Central memory CD8-positive, alpha-beta T cell (primary cell): Measurements from ENCODE around the gene BRPF1.

Experiments
- ATAC-seq: fragments of 150-1000 bp; cut with Tn5 transposase; replicated peaks from 2 replicates; pipeline ENCODE4 v1.10.0; 2022; ENCODE audit warnings: mild to moderate bottlenecking, moderate FRiP score, moderate number of reproducible peaks; ENCODE audit not compliant: poor library complexity, severe bottlenecking; ENCODE audit errors: extremely low read depth
- DNase-seq, 2 donors: peaks; one replicate each; pipeline ENCODE4 v3.0.0; 2021; ENCODE audit warnings: low spot score in 2 of 2
- H3K27ac Mint-ChIP-seq: one replicate; pipeline ENCODE4 v1.8.0; 2022; ENCODE audit warnings: low read depth, mild to moderate bottlenecking, moderate library complexity, mixed read lengths
- H3K27me3 Mint-ChIP-seq: one replicate; pipeline ENCODE4 v1.8.0; 2022; ENCODE audit warnings: mixed read lengths
- H3K36me3 Mint-ChIP-seq: one replicate; pipeline ENCODE4 v1.8.0; 2022; ENCODE audit warnings: mild to moderate bottlenecking, moderate library complexity, mixed read lengths; ENCODE audit not compliant: insufficient read depth
- H3K4me1 Mint-ChIP-seq: one replicate; pipeline ENCODE4 v1.8.0; 2022; ENCODE audit warnings: mixed read lengths
- H3K4me3 Mint-ChIP-seq: one replicate; pipeline ENCODE4 v1.8.0; 2022; ENCODE audit warnings: mild to moderate bottlenecking, moderate library complexity, mixed read lengths
- H3K9me3 Mint-ChIP-seq: one replicate; pipeline ENCODE4 v1.8.0; 2022; ENCODE audit warnings: mixed read lengths

Gene BRPF1

DNA sequence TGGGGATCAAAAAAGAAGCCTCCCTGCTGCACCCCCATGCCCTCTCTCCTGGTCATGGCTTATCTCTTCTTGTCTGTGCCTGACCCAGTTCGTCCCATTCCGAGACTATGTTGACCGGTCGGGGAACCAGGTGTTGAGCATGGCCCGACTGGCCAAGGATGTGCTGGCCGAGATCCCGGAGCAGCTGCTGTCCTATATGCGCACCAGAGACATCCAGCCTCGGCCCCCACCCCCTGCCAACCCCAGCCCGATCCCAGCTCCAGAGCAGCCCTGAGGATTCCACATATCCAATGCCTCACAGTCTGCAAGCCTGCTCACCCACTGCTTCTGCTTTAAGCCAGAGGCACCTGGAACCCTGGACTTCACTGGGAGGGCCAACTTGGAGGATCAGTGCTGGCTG is 2.1 kb upstream of the BRPF1 start:
- H3K27ac Mint-ChIP-seq = no peak overlapping the region
- peaks cover 25% of the 10 kb centered on the region for H3K36me3 Mint-ChIP-seq
- no peak for DNase-seq
- no peak for ATAC-seq
- H3K4me1 Mint-ChIP-seq = peaks cover 41% of the 10 kb centered on the region
- H3K4me3 Mint-ChIP-seq = peak overlapping the region; percentile 16
- no peaks in the 10 kb centered on the region for H3K27me3 Mint-ChIP-seq
- no peaks in the 10 kb centered on the region for H3K9me3 Mint-ChIP-seq

DNA sequence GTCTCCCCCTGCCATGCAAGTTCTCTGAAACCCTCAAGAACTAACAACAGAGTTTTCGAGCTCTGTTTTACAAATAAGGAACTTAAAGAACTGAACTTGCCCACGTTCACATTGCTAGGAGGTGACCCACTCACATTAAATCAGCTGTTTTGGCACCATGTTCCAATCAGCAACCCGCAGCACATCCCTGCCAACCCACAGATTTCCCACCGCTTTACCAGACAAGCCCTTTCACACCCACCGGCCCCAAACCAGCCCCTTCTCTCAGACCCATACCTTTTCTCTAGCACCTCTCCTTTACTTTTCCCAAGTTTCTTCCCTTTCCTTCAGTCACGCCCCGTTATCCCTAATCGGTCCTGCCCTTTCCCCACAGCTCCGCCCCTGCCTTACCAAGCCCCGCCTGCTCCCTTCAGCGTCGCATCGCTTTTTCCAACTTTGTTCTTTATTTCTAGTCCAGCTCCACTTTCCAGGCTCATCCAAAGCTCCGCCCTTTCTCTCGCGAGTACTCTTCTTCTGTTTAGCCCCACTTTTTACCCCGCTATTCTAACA is 804 bp upstream of the BRPF1 start:
- Mint-ChIP-seq H3K4me1 (peaks cover 41% of the 10 kb centered on the region), H3K27ac (peak overlapping the region; percentile 93), H3K4me3 (peak overlapping the region; percentile 95), H3K36me3 (peaks cover 32% of the 10 kb centered on the region), H3K27me3 (no peaks in the 10 kb centered on the region), H3K9me3 (no peaks in the 10 kb centered on the region)
- ATAC-seq (peak; percentile 24), DNase-seq (no peak)

DNA sequence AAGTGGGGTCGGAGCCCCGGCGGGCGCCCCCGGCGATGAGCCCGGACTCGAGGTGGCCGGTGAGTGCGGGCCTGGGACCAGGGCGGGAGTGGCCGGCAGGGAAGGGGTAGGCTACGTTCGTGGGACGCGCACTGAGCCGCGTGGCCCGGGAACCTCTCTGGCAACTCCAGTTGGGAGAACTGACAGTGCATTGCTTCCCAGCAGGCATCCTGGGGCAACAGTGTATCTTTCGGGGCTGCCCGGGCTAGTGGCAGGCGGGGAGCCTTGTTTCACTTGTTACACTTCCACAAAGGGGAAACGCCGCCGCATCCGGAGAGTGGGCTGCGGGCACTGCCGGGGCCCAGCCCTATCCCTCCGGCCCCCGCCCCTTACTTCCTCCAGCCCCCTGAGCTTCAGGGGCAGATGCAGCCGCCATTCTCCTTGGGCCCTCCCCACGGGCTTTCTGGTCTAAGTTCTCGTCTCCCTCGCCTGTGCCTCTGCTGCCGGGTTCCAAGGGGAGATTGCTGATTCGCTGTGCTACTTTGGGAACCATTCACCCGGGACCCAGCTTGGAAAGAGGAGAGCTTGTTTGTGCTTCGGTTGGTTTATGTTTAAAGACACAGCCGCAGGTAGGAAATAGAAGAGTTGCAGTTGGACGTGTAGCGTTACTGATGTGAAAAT is 675 bp downstream of the BRPF1 start:
- no peaks in the 10 kb centered on the region for H3K9me3 Mint-ChIP-seq
- DNase-seq (peak; percentile 26 to 34), ATAC-seq (peak; percentile 6)
- H3K27me3 Mint-ChIP-seq = no peaks in the 10 kb centered on the region
- H3K36me3 Mint-ChIP-seq = peaks cover 37% of the 10 kb centered on the region
- peak overlapping the region; percentile 95 for H3K4me3 Mint-ChIP-seq
- peaks cover 47% of the 10 kb centered on the region for H3K4me1 Mint-ChIP-seq
- H3K27ac Mint-ChIP-seq = peak overlapping the region; percentile 85

DNA sequence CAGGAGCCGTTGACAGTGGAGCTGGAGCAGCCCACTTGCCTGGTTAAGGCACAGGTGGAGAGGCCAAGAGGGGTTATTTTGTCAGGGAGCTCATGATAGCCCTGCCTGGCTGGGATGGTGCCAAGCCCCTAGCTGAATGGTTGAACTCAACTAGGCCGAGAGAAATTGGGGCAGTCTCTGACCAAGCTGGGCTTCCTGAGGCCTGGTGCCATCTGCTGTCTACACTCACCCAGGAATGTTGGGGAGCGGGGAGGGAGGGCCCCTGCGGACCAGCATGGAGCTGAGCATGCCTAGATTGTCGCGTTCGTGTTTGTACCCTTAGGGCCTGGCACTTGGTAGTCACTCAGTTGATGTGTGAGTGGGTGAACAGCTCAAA is 1.2 kb downstream of the BRPF1 start:
- peak overlapping the region; percentile 95 for H3K4me3 Mint-ChIP-seq
- H3K27ac Mint-ChIP-seq = peak overlapping the region; percentile 85
- ATAC-seq (no peak), DNase-seq (no peak)
- no peaks in the 10 kb centered on the region for H3K27me3 Mint-ChIP-seq
- peaks cover 39% of the 10 kb centered on the region for H3K36me3 Mint-ChIP-seq
- H3K4me1 Mint-ChIP-seq = peaks cover 42% of the 10 kb centered on the region
- H3K9me3 Mint-ChIP-seq = no peaks in the 10 kb centered on the region

DNA sequence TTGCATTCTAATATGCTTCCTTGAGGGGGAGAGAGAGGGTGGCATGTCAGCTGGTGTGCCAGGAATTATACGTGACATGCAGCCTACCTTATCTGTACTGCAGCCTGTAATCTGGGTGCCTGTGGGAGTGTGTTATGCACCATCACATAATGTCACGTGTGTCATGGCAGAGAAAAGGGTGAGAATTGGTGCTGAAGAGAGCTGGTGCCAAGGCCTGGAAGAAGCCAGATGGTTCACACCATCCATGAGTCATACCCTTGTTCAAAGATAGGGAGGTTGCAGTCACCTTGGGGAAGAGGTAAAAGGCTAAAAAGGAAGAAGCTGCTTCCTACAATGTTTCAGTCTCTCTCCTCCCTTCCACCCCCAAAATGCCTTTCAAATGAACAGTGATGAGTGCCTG is 5.3 kb downstream of the BRPF1 start:
- H3K4me1 Mint-ChIP-seq = peaks cover 30% of the 10 kb centered on the region
- ATAC-seq (no peak), DNase-seq (no peak)
- H3K9me3 Mint-ChIP-seq = no peaks in the 10 kb centered on the region
- H3K27me3 Mint-ChIP-seq = no peaks in the 10 kb centered on the region
- H3K4me3 Mint-ChIP-seq = no peak overlapping the region
- no peak overlapping the region for H3K27ac Mint-ChIP-seq
- H3K36me3 Mint-ChIP-seq = peaks cover 58% of the 10 kb centered on the region

DNA sequence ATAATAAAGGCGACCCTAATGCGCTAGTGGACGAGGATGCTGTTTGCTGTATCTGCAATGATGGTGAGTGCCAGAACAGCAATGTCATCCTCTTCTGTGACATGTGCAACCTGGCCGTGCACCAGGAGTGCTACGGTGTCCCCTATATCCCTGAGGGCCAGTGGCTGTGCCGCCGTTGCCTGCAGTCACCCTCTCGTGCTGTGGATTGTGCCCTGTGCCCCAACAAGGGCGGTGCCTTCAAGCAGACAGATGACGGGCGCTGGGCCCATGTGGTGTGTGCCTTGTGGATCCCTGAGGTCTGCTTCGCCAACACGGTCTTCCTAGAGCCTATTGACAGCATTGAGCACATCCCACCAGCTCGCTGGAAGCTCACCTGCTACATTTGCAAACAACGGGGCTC is 7.6 kb downstream of the BRPF1 start:
- no peak overlapping the region for H3K4me3 Mint-ChIP-seq
- DNase-seq (no peak), ATAC-seq (no peak)
- H3K27me3 Mint-ChIP-seq = no peaks in the 10 kb centered on the region
- peaks cover 12% of the 10 kb centered on the region for H3K4me1 Mint-ChIP-seq
- no peaks in the 10 kb centered on the region for H3K9me3 Mint-ChIP-seq
- H3K36me3 Mint-ChIP-seq = peaks cover 64% of the 10 kb centered on the region
- no peak overlapping the region for H3K27ac Mint-ChIP-seq

DNA sequence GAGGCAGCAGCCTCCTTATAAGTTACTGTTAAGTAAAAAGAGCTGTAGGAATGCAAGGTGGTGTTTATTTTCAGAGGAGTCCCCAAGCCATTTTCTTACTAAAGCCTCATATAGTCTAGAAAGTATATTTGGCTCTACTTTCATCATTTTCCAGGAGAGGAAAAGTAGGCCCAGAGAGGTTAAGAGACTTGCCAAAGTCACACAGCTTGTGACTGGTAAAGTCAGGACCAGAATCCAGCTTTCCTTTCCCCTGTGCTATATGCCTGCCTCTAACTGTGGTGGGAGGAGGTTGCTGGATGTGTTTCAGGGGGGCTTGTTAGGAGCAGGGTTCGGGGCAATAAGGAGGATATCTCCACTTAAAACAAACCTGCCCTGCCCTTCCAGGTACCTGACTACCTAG is 11.0 kb downstream of the BRPF1 start:
- no peak for DNase-seq
- no peak overlapping the region for H3K4me3 Mint-ChIP-seq
- peaks cover 56% of the 10 kb centered on the region for H3K36me3 Mint-ChIP-seq
- no peaks in the 10 kb centered on the region for H3K9me3 Mint-ChIP-seq
- no peaks in the 10 kb centered on the region for H3K4me1 Mint-ChIP-seq
- H3K27ac Mint-ChIP-seq = no peak overlapping the region
- no peak for ATAC-seq
- no peaks in the 10 kb centered on the region for H3K27me3 Mint-ChIP-seq

DNA sequence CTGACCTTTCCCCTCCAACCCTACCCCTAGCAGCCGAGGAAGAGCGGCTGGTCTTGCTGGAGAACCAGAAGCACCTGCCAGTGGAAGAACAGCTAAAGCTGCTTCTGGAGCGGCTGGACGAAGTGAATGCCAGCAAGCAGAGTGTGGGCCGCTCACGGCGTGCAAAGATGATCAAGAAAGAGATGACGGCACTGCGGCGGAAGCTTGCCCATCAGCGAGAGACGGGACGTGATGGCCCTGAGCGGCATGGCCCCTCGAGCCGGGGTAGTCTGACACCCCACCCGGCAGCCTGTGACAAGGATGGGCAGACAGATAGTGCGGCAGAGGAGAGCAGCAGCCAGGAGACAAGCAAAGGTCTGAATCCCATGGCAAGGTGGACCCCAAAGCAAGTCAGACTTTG is 12.0 kb downstream of the BRPF1 start:
- DNase-seq (no peak), ATAC-seq (no peak)
- Mint-ChIP-seq H3K27ac (no peak overlapping the region), H3K4me1 (no peaks in the 10 kb centered on the region), H3K4me3 (no peak overlapping the region), H3K9me3 (no peaks in the 10 kb centered on the region), H3K36me3 (peaks cover 57% of the 10 kb centered on the region), H3K27me3 (no peaks in the 10 kb centered on the region)

DNA sequence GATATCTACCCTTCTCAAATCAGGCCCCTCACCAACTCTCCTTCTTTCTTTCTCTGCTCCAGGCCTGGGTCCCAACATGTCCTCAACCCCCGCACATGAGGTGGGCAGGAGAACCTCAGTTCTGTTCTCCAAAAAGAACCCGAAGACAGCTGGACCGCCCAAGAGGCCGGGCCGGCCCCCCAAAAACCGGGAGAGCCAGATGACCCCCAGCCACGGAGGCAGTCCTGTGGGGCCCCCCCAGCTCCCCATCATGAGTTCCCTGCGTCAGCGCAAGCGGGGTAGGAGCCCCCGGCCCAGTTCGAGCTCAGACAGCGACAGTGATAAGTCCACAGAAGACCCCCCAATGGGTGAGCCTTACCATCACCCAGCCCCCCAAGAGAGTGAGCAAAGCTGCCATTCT is 12.6 kb downstream of the BRPF1 start:
- no peaks in the 10 kb centered on the region for H3K27me3 Mint-ChIP-seq
- DNase-seq (no peak), ATAC-seq (no peak)
- H3K27ac Mint-ChIP-seq = no peak overlapping the region
- H3K4me3 Mint-ChIP-seq = no peak overlapping the region
- H3K36me3 Mint-ChIP-seq = peaks cover 54% of the 10 kb centered on the region
- no peaks in the 10 kb centered on the region for H3K9me3 Mint-ChIP-seq
- peaks cover 3% of the 10 kb centered on the region for H3K4me1 Mint-ChIP-seq

DNA sequence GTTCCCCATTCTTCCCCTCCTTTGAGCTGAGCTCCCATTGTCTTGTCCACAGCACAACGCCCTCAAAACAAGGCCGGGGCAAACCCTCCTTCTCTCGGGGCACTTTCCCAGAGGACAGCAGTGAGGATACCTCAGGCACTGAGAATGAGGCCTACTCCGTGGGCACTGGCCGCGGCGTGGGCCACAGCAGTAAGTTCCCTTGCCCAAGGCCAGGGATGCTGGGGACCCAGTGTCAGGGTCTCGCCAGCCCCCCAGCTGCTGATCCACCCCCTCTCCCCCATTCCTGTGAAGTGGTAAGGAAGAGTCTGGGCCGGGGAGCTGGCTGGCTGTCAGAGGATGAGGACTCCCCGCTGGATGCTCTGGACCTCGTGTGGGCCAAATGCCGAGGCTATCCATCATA is 14.0 kb downstream of the BRPF1 start:
- Mint-ChIP-seq H3K4me3 (no peak overlapping the region), H3K4me1 (peaks cover 17% of the 10 kb centered on the region), H3K36me3 (peaks cover 56% of the 10 kb centered on the region), H3K9me3 (no peaks in the 10 kb centered on the region), H3K27ac (no peak overlapping the region), H3K27me3 (no peaks in the 10 kb centered on the region)
- no peak for DNase-seq
- ATAC-seq = no peak

DNA sequence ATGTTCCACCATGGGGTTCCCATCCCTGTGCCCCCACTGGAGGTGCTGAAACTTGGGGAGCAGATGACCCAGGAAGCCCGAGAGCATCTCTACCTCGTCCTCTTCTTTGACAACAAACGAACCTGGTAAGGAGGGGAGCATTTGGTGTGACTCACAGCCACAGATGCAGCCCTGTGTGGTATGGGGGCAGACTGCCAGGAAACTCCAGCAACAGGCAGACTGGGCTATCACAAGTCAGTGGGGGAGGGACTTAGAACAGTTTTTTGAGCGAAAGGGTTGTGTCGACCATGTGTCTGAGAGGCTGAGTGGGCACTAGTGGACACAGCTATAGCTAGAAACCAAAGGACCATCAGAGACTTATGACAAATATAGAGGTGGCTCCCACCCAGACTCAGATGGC is 14.8 kb downstream of the BRPF1 start:
- no peak overlapping the region for H3K27ac Mint-ChIP-seq
- peaks cover 48% of the 10 kb centered on the region for H3K36me3 Mint-ChIP-seq
- DNase-seq (no peak), ATAC-seq (no peak)
- no peaks in the 10 kb centered on the region for H3K9me3 Mint-ChIP-seq
- peaks cover 23% of the 10 kb centered on the region for H3K4me1 Mint-ChIP-seq
- H3K27me3 Mint-ChIP-seq = no peaks in the 10 kb centered on the region
- no peak overlapping the region for H3K4me3 Mint-ChIP-seq

DNA sequence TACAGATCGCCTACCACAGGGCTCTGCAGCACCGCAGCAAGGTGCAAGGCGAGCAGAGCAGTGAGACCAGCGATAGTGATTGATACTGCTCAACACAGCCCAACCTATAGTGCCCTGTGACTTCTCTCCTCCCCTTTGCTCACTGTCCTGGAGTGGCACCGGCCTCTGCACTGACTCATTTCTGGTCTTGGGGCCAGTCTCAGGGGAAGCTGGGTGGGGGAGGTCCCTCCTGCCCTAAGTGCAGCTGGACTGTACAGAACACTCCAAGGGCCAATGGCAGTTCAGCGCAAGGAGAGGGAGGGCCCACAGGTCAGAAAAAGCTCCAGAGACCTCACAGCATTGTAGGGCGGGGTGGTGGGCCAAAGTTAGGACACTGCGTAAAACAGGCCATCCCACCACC is 15.7 kb downstream of the BRPF1 start:
- Mint-ChIP-seq H3K9me3 (no peaks in the 10 kb centered on the region), H3K27me3 (no peaks in the 10 kb centered on the region), H3K27ac (no peak overlapping the region), H3K4me3 (no peak overlapping the region), H3K36me3 (peaks cover 42% of the 10 kb centered on the region), H3K4me1 (peaks cover 30% of the 10 kb centered on the region)
- ATAC-seq (no peak), DNase-seq (no peak)

DNA sequence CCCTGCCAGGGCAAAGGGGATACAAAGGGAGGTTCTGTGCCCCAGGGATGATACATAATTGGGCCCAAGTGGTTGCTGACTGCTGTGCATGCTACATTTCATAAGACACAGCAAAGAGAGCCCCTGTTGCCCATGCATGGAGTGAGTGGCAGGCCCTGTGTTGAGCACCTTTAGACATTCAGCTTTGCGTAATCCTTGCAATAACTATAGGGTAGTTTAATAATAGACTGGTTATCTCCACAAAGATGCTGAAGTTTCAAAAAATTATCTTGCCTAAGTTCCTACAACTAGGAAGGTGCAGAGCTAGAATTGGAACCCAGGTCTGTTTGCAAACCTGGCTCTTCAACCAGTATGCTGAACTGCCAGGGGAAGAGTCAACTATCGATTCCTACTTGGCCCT is 16.5 kb downstream of the BRPF1 start:
- no peaks in the 10 kb centered on the region for H3K9me3 Mint-ChIP-seq
- no peak overlapping the region for H3K27ac Mint-ChIP-seq

More for the DNA sequence above, 16.5 kb downstream of the BRPF1 start:
- ATAC-seq (no peak), DNase-seq (no peak)
- no peaks in the 10 kb centered on the region for H3K27me3 Mint-ChIP-seq
- no peak overlapping the region for H3K4me3 Mint-ChIP-seq
- peaks cover 30% of the 10 kb centered on the region for H3K4me1 Mint-ChIP-seq
- peaks cover 40% of the 10 kb centered on the region for H3K36me3 Mint-ChIP-seq
